Measurements from ENCODE around the gene KIAA1755. TPM values are rescaled to one million over a fixed set of nuclear protein-coding genes. Genes with fewer than 3 reads are reported as not detected.

KIAA1755 gene
- total and polyA plus RNA-seq, 9 of the 15 experiments (the other 6 are each of a cell fraction or from before 2014, with no cell fraction given): not detected

DNA sequence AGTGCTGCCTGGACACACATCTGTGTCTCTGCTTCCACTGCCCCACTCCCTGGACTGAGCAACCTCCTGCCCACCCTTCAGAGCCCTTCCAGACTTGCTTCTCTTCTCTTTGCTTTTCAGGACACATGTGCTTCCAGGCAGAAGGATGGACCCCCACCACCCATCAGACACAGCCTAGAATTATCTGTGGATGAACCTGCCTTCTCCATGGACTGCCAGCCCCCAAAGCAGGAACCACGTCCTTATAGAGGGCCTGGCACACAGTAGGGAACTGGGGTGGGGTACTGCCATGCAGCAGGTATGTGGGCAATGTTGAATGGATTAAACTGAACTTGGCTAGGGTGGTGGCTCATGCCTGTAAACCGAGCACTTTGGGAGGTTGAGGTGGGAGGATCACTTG, 3.6 kb downstream of the KIAA1755 start:
- H3K36me3 ChIP-seq (ENCODE audit: control insufficient read depth, insufficient read depth, low read length): no peaks in the 10 kb centered on the region
- ChIA-PET CTCF (ENCODE audit: low intra/inter-chr PET ratio) (no interaction called here), POLR2A (no interaction called here)
- H3K4me2 ChIP-seq (ENCODE audit: insufficient read depth, low read length): no peak overlapping the region
- no peaks in the 10 kb centered on the region for H3K9me1 ChIP-seq (ENCODE audit: control insufficient read depth, insufficient read depth, low read length)
- no peak for DNase-seq (ENCODE audit: extremely low read depth in 1 of 4, low spot score in 3 of 4)
- in situ Hi-C loops (cut with MboI): no loop called here
- H3K4me1 ChIP-seq (replicated peaks in 1 of 2; ENCODE audit: control insufficient read depth in 2 of 2, insufficient read depth in 2 of 2, low read length in 2 of 2): peaks cover 0 to 4% of the 10 kb centered on the region in 2 experiments; a peak in 1 of 5 replicates
- H3K4me3 ChIP-seq: no peak overlapping the region
- no peak overlapping the region for H3K9ac ChIP-seq (ENCODE audit: insufficient read depth in 1 of 2, low read depth in 2 of 2, low read length in 2 of 2)
- ATAC-seq: no peak
- TF ChIP-seq SMARCE1 (IDR thresholded peaks at IDR 0.05) (no peak), RFX1 (IDR thresholded peaks at IDR 0.05) (no peak), POLR2H (tag; IDR thresholded peaks at IDR 0.05; ENCODE audit: low read depth) (no peak), SLC30A9 (CRISPR knock-in tag; IDR thresholded peaks at IDR 0.05) (no peak), HDAC6 (IDR thresholded peaks at IDR 0.05; ENCODE audit: low read depth, low read length) (no peak), ZNF282 (CRISPR knock-in tag; IDR thresholded peaks at IDR 0.05) (no peak), CBX5 (IDR thresholded peaks at IDR 0.05; ENCODE audit: borderline replicate concordance, low read depth) (no peak)
- TF ChIP-seq, protein P1, sequence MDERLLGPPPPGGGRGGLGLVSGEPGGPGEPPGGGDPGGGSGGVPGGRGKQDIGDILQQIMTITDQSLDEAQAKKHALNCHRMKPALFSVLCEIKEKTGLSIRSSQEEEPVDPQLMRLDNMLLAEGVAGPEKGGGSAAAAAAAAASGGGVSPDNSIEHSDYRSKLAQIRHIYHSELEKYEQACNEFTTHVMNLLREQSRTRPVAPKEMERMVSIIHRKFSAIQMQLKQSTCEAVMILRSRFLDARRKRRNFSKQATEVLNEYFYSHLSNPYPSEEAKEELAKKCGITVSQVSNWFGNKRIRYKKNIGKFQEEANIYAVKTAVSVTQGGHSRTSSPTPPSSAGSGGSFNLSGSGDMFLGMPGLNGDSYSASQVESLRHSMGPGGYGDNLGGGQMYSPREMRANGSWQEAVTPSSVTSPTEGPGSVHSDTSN (CRISPR knock-in tag; IDR thresholded peaks at IDR 0.05; ENCODE audit: low read depth): no peak
- TF ChIP-seq, protein P1 (tag; conservative IDR thresholded peaks at IDR 0.05; ENCODE audit: low read depth): no peak
- TF ChIP-seq, protein P2, sequence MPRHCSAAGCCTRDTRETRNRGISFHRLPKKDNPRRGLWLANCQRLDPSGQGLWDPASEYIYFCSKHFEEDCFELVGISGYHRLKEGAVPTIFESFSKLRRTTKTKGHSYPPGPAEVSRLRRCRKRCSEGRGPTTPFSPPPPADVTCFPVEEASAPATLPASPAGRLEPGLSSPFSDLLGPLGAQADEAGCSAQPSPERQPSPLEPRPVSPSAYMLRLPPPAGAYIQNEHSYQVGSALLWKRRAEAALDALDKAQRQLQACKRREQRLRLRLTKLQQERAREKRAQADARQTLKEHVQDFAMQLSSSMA (CRISPR knock-in tag; IDR thresholded peaks at IDR 0.05): no peak
- TF ChIP-seq, protein P3, sequence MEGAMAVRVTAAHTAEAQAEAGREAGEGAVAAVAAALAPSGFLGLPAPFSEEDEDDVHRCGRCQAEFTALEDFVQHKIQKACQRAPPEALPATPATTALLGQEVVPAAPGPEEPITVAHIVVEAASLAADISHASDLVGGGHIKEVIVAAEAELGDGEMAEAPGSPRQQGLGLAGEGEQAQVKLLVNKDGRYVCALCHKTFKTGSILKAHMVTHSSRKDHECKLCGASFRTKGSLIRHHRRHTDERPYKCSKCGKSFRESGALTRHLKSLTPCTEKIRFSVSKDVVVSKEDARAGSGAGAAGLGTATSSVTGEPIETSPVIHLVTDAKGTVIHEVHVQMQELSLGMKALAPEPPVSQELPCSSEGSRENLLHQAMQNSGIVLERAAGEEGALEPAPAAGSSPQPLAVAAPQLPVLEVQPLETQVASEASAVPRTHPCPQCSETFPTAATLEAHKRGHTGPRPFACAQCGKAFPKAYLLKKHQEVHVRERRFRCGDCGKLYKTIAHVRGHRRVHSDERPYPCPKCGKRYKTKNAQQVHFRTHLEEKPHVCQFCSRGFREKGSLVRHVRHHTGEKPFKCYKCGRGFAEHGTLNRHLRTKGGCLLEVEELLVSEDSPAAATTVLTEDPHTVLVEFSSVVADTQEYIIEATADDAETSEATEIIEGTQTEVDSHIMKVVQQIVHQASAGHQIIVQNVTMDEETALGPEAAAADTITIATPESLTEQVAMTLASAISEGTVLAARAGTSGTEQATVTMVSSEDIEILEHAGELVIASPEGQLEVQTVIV (CRISPR knock-in tag; IDR thresholded peaks at IDR 0.05; ENCODE audit: borderline replicate concordance): no peak
- no peaks in the 10 kb centered on the region for H3K79me2 ChIP-seq (ENCODE audit: control insufficient read depth, insufficient read depth, low read length)
- no peaks in the 10 kb centered on the region for H3K9me3 ChIP-seq (replicated peaks; ENCODE audit: control insufficient read depth, insufficient read depth, low read depth, low read length)
- FAIRE-seq: no peak
- H2AFZ ChIP-seq (ENCODE audit: low read depth, low read length): no peak overlapping the region
- no peaks in the 10 kb centered on the region for H4K20me1 ChIP-seq (replicated peaks; ENCODE audit: control insufficient read depth, insufficient read depth, low read length)
- intact Hi-C loops (cut with micrococcal nuclease): no loop called here
- 0% methylated on average over 2 of the region's 2 CpGs for WGBS (ENCODE audit: insufficient coverage, low coverage, missing lambda C conversion rate)
- BruUV-seq (replicated peaks): no TSS peak
- H3K27ac ChIP-seq (ENCODE audit: extremely low read depth, low read depth, low read length): no peak overlapping the region
- peaks cover 27 to 67% of the 10 kb centered on the region in 2 experiments for H3K27me3 ChIP-seq (ENCODE audit: control insufficient read depth in 2 of 2, insufficient read depth in 2 of 2, low read length in 2 of 2)

Measured in K562 (cell line).